ENCODE measurements around the gene HSPB6. TPM values are rescaled to one million over a fixed set of nuclear protein-coding genes. Genes with fewer than 3 reads are reported as not detected.

Gene HSPB6
- total RNA-seq, 1 experiment from 2014 or later, result 0.93 TPM

DNA sequence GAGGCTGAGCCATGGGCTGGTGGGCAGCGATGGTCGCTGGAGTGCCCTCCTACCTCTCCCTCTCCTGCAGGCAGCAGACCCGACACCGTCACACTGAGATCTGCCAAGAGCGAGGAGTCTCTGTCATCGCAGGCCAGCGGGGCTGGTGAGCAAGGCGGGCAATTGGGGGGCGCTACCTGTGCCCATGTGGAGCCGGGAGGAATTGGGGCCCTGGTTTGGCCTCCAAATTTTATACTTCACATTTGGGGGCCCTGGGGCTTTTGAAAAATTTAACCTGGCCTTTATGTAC is 28.5 kb upstream of the HSPB6 start (continued):
- TF ChIP-seq ATF3 (IDR thresholded peaks at IDR 0.05) (no peak), CEBPB (IDR thresholded peaks at IDR 0.05; ENCODE audit: low read depth) (no peak), SP1 (IDR thresholded peaks at IDR 0.05; ENCODE audit: low read depth) (no peak), SRF (IDR thresholded peaks at IDR 0.05; ENCODE audit: low read depth) (no peak), CBX3 (IDR thresholded peaks at IDR 0.05; ENCODE audit: low read depth) (no peak), TCF7L2 (IDR thresholded peaks at IDR 0.05; ENCODE audit: borderline replicate concordance, extremely low read depth, insufficient read depth, insufficient read length) (no peak), ZNF274 (IDR thresholded peaks at IDR 0.05; ENCODE audit: low read depth, low read length) (no peak)

DNA sequence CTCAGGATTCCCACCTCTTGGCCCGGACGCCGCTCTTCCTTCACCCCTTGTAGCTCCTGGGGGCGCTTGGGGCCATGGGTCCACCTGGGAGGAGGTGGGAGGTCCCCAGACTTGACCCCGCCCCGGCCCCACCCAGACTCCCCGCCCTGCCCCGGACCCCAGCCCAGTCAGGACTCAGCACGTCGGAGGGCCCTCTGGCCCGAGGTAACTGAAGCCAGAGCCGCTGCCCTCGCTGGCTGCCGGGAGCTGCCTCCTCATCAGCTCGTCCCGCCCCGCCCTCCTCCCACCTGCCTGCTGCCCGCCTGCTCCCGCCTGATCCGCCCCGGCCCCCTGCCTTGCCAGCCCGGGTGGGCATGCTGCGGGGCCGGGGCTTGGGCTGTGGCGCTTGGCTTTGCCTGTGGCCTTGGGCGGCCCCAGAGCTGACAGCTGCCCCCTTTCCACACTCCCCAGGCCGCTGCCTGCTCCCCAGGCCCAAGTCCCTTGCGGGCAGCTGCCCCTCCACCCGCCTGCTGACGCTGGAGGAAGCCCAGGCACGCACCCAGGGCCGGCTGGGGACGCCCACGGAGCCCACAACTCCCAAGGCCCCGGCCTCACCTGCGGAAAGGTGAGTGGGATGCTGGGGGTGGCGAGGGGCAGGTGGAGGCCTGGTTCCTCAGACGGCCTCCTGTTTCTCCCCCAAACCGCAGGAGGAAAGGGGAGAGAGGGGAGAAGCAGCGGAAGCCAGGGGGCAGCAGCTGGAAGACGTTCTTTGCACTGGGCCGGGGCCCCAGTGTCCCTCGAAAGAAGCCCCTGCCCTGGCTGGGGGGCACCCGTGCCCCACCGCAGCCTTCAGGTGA is 27.9 kb upstream of the HSPB6 start:
- H3K36me3 ChIP-seq (ENCODE audit: control insufficient read depth in 1 of 2, insufficient read depth in 2 of 2, low read length in 2 of 2), result peaks cover 2 to 4% of the 10 kb centered on the region in 2 experiments; a peak in 2 of 4 replicates
- H3K4me3 ChIP-seq (replicated peaks in 1 of 2; ENCODE audit: low read depth in 1 of 2, low read length in 2 of 2), result no peak overlapping the region
- no peak overlapping the region for H3K9ac ChIP-seq (ENCODE audit: low read length)
- no peaks in the 10 kb centered on the region for H3K9me3 ChIP-seq (ENCODE audit: control insufficient read depth in 1 of 2, insufficient read depth in 1 of 2, low read depth in 1 of 2, low read length in 2 of 2)
- no peaks in the 10 kb centered on the region for H3K27me3 ChIP-seq (ENCODE audit: insufficient read depth, low read length)
- DNase-seq (ENCODE audit: low read depth, low spot score), result no peak
- H3K4me1 ChIP-seq (ENCODE audit: control insufficient read depth in 1 of 2, insufficient read depth in 2 of 2, low read length in 2 of 2), result no peaks in the 10 kb centered on the region
- H3K79me2 ChIP-seq (ENCODE audit: insufficient read depth, low read length), result no peaks in the 10 kb centered on the region
- ChIA-PET CTCF (no interaction called here), RAD21 (ENCODE audit: low non-redundant PET in 1 of 2, low total read pairs in 2 of 2, uncharacterized antibody in 2 of 2, unreplicated experiment in 2 of 2) (no interaction called here), POLR2A (interaction anchor here (0.6 to 1.3 kb wide), 2 partner anchors 12 to 18 kb away, joined by 3 to 4 read pairs; no protein-coding TSS in a partner anchor)
- no TSS peak for BruUV-seq (replicated peaks)
- H3K27ac ChIP-seq (ENCODE audit: low read depth, low read length), result no peak overlapping the region
- H3K9me2 ChIP-seq (ENCODE audit: insufficient read depth), result no peaks in the 10 kb centered on the region
- intact Hi-C loops (cut with micrococcal nuclease), result no loop called here
- H4K20me1 ChIP-seq (ENCODE audit: insufficient read depth), result no peaks in the 10 kb centered on the region
- no peak for TF ChIP-seq EZH2phosphoT487 (IDR thresholded peaks at IDR 0.05; ENCODE audit: borderline replicate concordance)
- no peak for TF ChIP-seq REST (IDR thresholded peaks at IDR 0.05; ENCODE audit: low read depth)
- TF ChIP-seq SIN3A (IDR thresholded peaks at IDR 0.05; ENCODE audit: low read depth), result no peak
- TF ChIP-seq POLR2A (IDR thresholded peaks at IDR 0.05; ENCODE audit: borderline replicate concordance, extremely low read depth, insufficient read depth, insufficient read length), result no peak
- TF ChIP-seq EGR1 (IDR thresholded peaks at IDR 0.05; ENCODE audit: low read depth), result no peak
- no peak for TF ChIP-seq CEBPB (IDR thresholded peaks at IDR 0.05; ENCODE audit: low read depth)
- no peak overlapping the region for H3K4me2 ChIP-seq (ENCODE audit: low read length)
- no peak for ATAC-seq
- no peak overlapping the region for H2AFZ ChIP-seq (ENCODE audit: low read depth, low read length, poor library complexity, severe bottlenecking)
